Bronchial smooth muscle cell (primary cell): ENCODE data around the gene PDCD1LG2. TPM values are rescaled to one million over a fixed set of nuclear protein-coding genes. Genes with fewer than 3 reads are reported as not detected.

Experiments
- total RNA-seq: library from RNA; depleted of rRNA; stranded (reverse); fragments of >200 nt; gene quantifications from 2 replicates; pipeline ENCODE4 v1.2.1, GENCODE V29; 2014

PDCD1LG2 gene
- total RNA-seq, result 1.9 and 2.7 TPM in 2 replicates

GRCh38 chr9:5510360-5510931 is at the start of gene PDCD1LG2:
PDCD1LG2 (plus strand) TSS chr9:5510531; CDS start chr9:5522547, 12,016 bp downstream.

Other genes starting within 250 kb of the PDCD1LG2 start
- not detected in 2 replicates for gene RLN2, start 205.8 kb upstream of the PDCD1LG2 start, total RNA-seq
- not detected in 2 replicates for gene RLN1, start 170.7 kb upstream of the PDCD1LG2 start, total RNA-seq
- gene PLGRKT, start 72.6 kb upstream of the PDCD1LG2 start, total RNA-seq, result 9.0 and 11.5 TPM in 2 replicates
- gene CD274, start 60.0 kb upstream of the PDCD1LG2 start, total RNA-seq, result 1.1 and 1.6 TPM in 2 replicates
- gene RIC1, start 118.6 kb downstream of the PDCD1LG2 start, total RNA-seq, result 29.6 and 29.9 TPM in 2 replicates